Measurements from ENCODE around the gene RCAN2.
A peak's percentile ranks its signal among the peaks of the same experiment; 100 is the strongest.

Gene RCAN2

DNA sequence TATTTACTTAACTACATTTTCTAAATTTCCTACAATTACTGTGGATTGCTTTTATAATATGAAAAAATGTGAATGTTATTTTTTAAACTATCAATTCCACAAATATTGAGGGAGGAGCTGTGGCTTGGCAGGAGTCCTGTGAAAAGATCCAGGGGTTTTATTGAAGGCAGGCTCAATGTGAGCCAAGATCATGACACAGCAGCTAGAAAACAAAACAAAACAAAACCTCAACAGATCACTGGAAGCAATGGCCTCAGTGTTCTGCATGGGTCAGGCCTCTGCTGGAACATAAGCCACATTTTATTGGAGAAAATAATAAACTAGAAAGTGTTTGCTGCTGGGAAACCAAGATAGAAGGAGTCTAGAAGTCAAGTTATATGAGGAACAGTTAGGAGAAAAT, 19.4 kb upstream of the RCAN2 start:
- TF ChIP-seq POLR2A (IDR thresholded peaks at IDR 0.05; ENCODE audit: low read depth, low read length) (no peak), TAF1 (IDR thresholded peaks at IDR 0.05; ENCODE audit: borderline replicate concordance, low read depth, low read length) (no peak), POLR2AphosphoS5 (IDR thresholded peaks at IDR 0.05; ENCODE audit: low read depth, low read length) (no peak)
- no peak for DNase-seq (ENCODE audit: insufficient read length)
- FAIRE-seq = no peak

DNA sequence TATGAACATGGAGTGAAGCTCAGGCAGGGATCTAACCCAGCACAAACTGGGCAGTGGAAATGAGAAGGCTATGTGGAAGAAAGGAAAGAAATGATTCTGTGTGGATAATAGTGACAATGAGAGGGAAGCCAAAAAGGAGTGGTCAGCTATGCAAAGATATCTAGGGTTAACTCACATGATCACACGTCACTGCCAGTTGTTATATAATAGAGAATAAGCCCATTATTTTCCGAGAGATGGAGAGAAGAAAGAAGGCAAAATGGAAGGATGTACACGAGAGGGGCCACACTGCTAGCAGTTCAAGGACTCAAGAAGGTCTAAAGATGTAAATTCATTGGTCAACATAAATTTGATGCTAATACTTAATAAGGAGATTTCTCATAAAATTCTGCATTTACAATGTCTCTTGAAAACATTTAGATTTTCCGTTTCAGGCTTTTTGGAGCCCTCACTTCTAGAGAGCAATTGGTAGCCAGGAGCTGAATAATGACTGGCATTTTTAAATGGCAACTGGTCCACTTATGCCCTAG, 18.8 kb upstream of the RCAN2 start:
- FAIRE-seq (no peak), DNase-seq (ENCODE audit: insufficient read length) (no peak)
- TF ChIP-seq POLR2A (IDR thresholded peaks at IDR 0.05; ENCODE audit: low read depth, low read length) (no peak), POLR2AphosphoS5 (IDR thresholded peaks at IDR 0.05; ENCODE audit: low read depth, low read length) (no peak), TAF1 (IDR thresholded peaks at IDR 0.05; ENCODE audit: borderline replicate concordance, low read depth, low read length) (no peak)

DNA sequence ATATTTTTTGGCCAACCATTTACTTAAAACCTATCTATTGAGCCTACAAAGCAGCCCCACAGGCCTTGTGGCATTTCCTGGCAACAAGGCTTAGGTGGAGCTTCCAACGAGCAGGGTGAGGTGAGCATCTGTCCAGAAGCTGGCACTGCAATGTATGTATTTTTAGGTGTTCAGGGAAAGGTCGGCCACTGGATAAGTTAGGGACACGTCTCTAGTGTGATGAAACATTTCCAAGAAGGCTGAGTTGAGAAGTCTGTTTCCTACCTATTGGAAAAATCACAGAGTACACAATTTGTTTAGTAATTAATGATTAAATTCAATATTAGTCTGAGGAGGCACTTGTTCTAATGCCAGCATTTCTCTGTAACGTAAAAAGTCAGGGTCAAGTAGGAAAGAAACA, 17.8 kb upstream of the RCAN2 start:
- TF ChIP-seq POLR2A (IDR thresholded peaks at IDR 0.05; ENCODE audit: low read depth, low read length) (no peak), TAF1 (IDR thresholded peaks at IDR 0.05; ENCODE audit: borderline replicate concordance, low read depth, low read length) (no peak), POLR2AphosphoS5 (IDR thresholded peaks at IDR 0.05; ENCODE audit: low read depth, low read length) (no peak)
- FAIRE-seq (no peak), DNase-seq (ENCODE audit: insufficient read length) (no peak)

DNA sequence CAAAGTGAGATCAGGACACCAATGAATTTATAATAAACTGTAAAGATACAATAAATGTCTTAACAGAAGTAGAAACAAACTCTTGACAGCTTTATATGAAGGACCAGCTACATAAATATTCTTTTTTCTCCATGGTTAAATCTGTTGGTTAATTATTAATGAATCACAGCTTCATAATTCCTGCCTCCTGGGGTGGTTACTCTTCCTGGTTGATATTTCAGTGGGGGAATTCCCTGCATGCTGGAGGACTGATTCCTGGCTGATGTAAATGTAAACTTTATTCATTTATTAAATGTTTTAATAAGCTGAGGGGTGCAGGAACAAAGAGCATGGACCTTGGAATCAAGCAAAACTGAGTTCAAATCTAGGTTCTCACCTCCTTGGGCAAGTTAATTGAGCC, 16.2 kb upstream of the RCAN2 start:
- DNase-seq (ENCODE audit: insufficient read length) (no peak), FAIRE-seq (no peak)
- no peak for TF ChIP-seq TAF1 (IDR thresholded peaks at IDR 0.05; ENCODE audit: borderline replicate concordance, low read depth, low read length)
- no peak for TF ChIP-seq POLR2A (IDR thresholded peaks at IDR 0.05; ENCODE audit: low read depth, low read length)
- no peak for TF ChIP-seq POLR2AphosphoS5 (IDR thresholded peaks at IDR 0.05; ENCODE audit: low read depth, low read length)

DNA sequence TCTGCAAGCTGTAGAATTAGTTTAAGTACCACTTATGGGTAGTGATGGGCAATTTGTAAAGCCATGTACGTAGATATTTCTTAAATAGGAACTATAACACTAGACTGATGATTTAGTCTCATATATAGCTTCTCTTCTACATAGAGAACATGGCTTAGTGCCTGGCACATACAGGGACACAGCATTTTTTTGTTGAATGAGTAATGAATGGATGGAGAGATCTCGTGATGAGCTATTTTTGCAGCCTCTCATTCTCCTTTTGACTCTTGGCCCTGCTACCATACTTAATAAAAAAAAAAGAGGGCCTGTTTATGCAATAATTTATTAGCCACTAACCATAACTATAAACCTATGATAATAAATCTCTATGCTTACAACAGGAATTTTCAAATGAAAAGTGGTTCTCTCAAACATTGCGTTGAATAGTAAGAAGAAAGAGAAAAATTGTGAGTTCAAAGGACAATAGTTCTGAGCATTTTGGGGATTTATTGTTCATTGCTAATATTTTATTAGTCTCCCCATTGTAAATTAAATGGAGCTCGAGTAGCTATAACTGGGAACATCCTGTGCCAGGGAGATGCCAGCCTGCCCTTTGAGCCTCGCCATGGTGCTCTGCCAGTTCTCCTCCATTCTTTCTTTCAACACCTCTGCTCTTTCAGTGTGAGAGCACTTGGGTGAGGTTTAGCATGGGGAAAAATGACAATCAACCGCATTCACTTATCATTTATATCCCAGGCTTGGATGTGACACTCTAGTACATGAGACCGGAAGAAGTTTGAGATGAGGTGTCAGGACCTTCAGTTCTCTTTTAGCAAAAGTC, 14.7 kb upstream of the RCAN2 start:
- no peak for TF ChIP-seq TAF1 (IDR thresholded peaks at IDR 0.05; ENCODE audit: borderline replicate concordance, low read depth, low read length)
- FAIRE-seq (no peak), DNase-seq (ENCODE audit: insufficient read length) (no peak)

DNA sequence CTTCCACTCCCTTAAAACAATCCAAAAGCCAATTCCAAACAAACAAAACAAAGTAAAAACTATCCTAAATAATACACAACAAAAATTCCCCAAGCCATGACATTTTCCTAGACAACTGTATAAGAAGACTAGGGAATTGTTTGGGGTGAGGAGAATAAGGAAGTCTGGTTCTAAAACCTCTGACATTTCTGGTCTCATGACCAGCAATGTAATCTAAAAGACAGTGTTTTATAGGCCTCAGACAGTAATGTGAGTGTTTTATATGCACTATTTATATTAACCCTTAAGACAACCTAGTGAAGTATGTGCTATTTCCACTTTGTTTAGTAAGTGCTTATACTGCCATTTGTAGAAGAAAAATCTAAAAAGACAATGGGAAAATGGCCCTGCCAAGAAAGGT, 13.0 kb upstream of the RCAN2 start:
- DNase-seq (ENCODE audit: insufficient read length) (no peak), FAIRE-seq (no peak)
- TF ChIP-seq TAF1 (IDR thresholded peaks at IDR 0.05; ENCODE audit: borderline replicate concordance, low read depth, low read length) = no peak
- no peak for TF ChIP-seq POLR2AphosphoS5 (IDR thresholded peaks at IDR 0.05; ENCODE audit: low read depth, low read length)
- no peak for TF ChIP-seq POLR2A (IDR thresholded peaks at IDR 0.05; ENCODE audit: low read depth, low read length)

DNA sequence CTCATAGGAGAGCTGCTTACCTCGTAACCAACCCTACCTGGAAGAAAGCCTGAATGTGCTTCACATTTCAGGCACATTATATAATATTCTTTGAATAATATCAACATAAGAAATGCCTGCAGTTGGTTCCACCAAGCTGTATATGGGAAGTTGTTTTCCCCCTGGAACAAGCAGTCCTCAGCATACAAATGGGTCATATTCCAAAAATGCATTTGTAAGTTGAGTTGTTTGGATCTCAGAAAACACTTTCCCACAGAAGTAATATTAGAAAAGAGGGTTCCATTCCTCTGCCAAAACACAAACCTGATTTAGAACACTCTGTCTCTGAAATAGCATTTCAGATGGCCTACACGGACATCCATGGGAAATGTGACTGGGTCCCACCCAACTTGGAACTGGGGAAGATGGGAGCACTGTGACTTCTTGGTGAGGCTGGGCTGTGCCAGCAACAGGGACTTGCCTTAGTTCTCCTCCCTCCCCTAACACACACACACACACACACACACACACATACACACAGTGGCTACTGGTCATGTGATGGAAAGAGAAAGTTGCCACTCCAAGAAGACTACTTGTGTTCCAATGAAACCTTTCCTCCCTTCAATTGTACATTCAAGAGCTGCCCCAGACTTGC, 11.4 kb upstream of the RCAN2 start:
- TF ChIP-seq POLR2A (IDR thresholded peaks at IDR 0.05; ENCODE audit: low read depth, low read length) (no peak), POLR2AphosphoS5 (IDR thresholded peaks at IDR 0.05; ENCODE audit: low read depth, low read length) (no peak), TAF1 (IDR thresholded peaks at IDR 0.05; ENCODE audit: borderline replicate concordance, low read depth, low read length) (no peak)
- peak; percentile 36 for FAIRE-seq
- DNase-seq (ENCODE audit: insufficient read length) = no peak

DNA sequence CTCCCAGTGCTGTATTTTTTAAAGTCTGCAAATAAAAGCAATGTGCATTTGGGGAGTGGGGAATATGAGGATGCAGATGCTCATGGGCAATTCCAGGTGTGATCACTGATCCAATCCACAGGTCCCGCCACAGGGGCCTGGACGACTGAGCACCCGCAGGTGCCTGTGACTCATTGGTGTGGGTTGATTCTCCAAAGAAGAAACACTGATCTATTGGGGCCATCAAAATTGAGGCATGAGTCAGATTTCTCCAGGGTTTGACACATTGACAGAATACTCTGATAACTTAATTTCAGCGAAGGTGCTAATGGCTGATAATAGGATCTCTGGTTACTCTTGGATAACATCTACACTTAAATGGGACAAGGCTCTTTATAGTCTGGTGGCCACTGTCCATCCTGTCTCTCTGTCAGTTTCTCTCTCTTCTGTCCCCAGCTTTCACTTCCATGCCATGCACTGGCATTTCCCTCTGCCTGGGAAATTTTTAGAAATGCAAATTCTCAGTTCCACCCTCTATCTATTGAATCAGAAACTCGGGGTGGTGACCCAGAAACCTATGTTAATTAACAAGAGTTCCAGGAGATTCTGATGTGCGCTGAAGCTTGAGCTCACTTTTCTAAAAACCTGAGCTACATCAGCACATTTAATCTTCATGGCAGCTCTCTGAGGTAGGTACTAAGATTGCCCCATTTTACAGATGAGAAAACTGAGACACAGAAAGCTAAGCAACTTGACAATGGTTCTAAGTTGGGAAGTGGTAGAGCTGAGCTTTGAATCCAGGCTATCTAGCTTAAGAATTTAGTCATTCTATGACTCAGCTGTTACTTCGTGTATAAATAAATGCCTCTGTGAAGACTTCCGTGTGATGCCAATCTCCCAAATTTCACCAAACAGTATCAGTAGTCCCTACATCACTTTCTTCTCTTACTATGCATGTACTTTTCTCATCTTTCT, 10.2 kb upstream of the RCAN2 start:
- DNase-seq (ENCODE audit: insufficient read length) (no peak), FAIRE-seq (no peak)

DNA sequence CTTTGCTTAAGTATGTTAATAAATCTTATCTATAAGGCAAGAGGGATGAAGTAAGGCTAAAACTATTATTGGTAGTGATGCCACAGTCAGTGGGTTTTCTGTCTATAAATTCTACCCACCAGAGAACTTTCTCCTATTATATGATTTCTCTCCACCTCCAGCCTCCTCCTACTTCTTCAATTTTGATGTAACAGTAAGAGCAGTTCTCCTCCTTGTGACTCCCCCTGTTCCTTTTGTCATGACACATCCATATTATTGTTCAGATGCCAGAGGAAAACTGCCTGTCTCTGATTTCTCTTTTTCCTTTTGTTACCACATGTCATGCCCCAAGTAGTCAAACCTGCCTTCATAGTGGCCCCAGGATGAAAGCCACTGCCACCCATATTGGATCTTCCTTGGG, 9.1 kb upstream of the RCAN2 start:
- TF ChIP-seq POLR2A (IDR thresholded peaks at IDR 0.05; ENCODE audit: low read depth, low read length) = no peak
- no peak for TF ChIP-seq TAF1 (IDR thresholded peaks at IDR 0.05; ENCODE audit: borderline replicate concordance, low read depth, low read length)
- no peak for TF ChIP-seq POLR2AphosphoS5 (IDR thresholded peaks at IDR 0.05; ENCODE audit: low read depth, low read length)
- no peak for FAIRE-seq
- DNase-seq (ENCODE audit: insufficient read length) = no peak

More for the DNA sequence above, 10.2 kb upstream of the RCAN2 start:
- no peak for TF ChIP-seq POLR2AphosphoS5 (IDR thresholded peaks at IDR 0.05; ENCODE audit: low read depth, low read length)
- TF ChIP-seq TAF1 (IDR thresholded peaks at IDR 0.05; ENCODE audit: borderline replicate concordance, low read depth, low read length) = no peak
- TF ChIP-seq POLR2A (IDR thresholded peaks at IDR 0.05; ENCODE audit: low read depth, low read length) = no peak

DNA sequence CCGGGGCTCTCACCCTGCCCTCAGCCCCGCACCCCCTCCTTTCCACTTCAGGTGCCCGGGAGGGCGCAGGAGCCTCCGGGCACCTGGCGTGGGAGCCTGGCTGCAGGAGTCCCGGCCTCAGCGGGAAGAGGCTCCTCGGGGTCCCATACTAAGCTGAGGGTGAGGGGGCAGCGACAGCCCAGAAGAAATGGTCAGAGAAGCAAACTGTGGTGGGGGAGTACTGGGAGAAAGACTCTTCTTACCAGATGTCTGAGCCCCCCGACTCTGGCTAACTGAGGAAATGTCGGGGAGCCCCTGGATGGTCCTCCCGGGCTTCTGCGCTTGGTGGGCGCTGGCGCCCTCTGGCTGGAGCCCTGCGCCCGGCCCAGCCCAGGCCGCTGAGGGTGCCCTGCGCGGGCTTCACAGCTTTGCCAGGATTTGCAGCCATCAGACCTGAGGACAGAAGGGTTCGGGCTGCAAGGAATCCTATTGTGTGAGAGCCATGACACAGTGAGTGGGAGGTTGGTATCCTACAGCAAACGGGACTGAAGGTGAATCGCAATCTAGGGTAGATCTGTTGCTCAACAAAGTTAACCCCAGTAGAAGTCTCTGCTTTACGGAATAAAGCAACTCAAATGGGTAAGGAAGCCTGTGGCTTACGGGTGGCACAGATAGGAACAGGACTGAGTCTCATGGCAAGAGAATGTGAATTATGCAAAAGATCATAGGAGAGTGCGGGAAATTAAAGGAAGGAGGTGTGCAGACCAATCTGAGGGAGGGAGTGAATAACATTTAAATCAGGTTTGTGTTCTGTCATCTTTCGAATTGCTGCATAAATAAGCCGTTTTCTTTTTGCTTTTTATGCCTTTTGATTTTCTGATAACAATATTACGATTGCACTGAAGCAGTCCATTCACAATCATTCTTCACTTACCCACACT, 639 bp upstream of the RCAN2 start:
- FAIRE-seq = no peak

More for the DNA sequence above, 639 bp upstream of the RCAN2 start:
- DNase-seq (ENCODE audit: insufficient read length) = peak; percentile 39
- TF ChIP-seq TAF1 (IDR thresholded peaks at IDR 0.05; ENCODE audit: borderline replicate concordance, low read depth, low read length) (no peak), POLR2A (IDR thresholded peaks at IDR 0.05; ENCODE audit: low read depth, low read length) (no peak), POLR2AphosphoS5 (IDR thresholded peaks at IDR 0.05; ENCODE audit: low read depth, low read length) (no peak)

Measured in GM12892 (cell line).